Right renal pelvis (tissue), 4 donors: ENCODE results near the gene CASP2. TPM values are rescaled to one million over a fixed set of nuclear protein-coding genes. Genes with fewer than 3 reads are reported as not detected.
A peak's percentile ranks its signal among the peaks of the same experiment; 100 is the strongest.

Experiments
- DNase-seq, 4 donors: peaks; one replicate each; pipeline ENCODE4 v3.0.0-alpha.2; 2013; ENCODE audit warnings: low read depth in 4 of 4, low spot score in 3 of 4, missing footprints in 1 of 4
- polyA plus RNA-seq, 4 donors: library from polyadenylated mRNA; unstranded; fragments of 120-200 nt; gene quantifications; one replicate each; pipeline ENCODE4 v1.2.1, GENCODE V29; 2013; ENCODE audit not compliant: insufficient read length in 4 of 4

Gene CASP2
- polyA plus RNA-seq, 4 donors, result 46.6 to 57.5 (median 48.5) TPM

DNA sequence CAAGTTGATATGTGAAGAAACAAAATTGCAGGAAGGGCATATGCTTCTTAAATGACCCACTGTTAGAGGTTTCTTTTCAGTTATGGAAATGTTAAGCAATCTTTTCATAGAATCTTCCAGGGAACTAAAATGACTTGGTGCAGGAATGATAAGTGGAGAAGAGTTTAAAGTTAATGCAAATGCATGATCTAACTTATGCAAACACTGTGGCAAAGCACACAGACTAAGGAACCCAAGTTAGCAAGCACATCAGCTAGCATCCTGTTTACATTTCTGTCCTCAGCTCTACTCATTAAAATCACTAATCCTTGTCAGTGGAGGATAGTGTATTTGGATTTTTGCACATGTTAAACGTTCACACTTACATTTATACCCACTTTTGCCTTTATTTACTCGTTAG, 37.1 kb downstream of the CASP2 start:
- no peak for DNase-seq

DNA sequence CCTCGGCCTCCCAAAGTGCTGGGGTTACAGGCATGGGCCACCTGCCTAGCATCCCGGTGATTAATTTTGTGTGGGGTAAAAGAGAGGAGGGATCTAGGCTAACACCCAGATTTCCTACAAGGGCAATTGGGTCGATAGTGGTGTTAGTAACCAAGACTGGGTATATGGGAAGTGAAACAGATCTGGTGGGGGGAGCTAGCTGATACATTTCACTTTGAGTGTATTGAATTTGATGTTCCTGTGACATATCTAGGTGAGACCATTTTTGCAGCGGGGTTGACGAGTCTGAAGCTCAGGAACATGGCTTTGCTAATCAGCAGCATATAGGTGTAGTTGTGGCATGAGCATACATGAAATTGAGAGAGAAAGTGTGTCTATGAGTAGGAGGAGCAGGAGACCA, 39.8 kb downstream of the CASP2 start:
- DNase-seq, result no peak

DNA sequence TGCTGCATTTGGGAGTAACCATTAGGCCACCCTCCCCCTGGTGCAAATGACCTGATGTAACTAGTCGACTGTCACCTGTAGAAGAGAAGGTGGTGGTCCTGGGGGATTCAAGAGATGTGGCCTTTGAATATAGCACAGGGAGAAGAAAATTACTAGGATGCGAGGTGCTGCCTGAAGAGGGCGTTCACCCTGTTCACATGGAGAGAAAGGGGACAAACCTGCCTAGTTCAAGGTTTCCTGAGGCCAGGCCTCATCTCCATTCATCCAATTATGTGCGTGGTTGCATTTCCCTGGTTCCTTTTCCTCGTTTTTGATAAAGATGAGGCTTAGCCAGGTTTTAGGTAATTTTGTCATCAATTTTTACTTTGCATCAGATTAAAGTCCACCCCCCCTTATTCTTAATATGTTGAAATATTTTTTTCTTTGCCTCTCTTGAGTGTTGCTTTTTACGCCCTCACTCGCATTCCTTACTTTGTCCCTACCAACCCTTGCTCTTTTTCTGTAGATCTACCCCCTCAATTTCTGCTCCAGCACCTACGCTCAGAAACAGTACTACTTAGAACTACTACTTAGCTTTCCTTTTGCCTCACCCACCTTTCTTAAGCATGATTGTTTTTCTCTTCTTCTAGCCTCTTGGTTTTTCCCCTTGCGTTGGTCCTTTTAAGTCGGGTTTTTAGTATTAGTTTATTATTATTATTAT, 41.5 kb downstream of the CASP2 start:
- DNase-seq, result no peak

DNA sequence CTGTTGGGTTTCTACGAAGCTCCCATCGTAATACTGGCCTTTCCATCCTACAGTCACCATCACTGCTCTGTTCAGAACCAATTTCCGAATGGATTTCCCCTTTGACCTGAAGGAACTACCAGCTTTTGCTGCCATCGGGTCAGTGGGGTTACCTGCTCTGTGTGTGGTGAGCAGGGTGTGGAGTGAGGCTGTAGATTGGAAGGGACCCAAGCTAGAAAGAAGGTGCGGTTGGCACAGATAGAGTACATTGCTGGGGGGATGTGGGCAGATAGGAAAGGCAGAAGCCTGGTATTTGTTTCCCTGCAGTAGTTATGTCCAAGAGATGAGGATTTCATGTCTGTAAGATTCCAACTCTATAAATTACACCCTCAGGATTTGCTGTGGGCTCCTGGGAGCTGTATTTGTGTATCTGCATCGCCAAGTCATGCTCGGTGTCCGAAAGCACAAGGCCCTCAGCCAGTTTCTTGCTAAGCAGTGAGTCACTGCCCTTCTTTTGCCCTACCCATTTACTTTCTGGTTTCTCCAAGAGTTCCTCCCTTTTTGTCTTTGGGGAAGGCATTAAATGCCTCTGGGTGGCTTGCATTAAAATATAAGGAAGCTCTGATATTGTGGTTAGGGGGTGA, 43.1 kb downstream of the CASP2 start:
- DNase-seq, result no peak

DNA sequence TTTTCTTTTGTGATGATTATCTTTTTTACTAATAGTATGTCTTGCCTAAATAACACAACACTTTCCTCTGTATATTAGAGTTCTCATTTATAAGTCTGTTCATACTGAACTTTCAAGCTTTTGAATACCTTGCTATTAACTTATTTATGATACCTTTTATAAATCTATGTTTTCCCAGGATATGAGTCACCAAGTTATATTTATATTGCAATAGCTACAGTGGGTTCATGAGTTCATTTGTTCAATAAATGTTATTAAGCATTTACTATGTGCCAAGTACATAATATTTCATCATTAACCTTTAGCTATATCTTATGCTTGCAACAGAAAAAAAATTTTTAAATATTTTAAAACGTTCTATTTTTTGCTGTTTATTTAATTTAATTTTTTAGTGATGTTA, 46.1 kb downstream of the CASP2 start:
- DNase-seq, result no peak

DNA sequence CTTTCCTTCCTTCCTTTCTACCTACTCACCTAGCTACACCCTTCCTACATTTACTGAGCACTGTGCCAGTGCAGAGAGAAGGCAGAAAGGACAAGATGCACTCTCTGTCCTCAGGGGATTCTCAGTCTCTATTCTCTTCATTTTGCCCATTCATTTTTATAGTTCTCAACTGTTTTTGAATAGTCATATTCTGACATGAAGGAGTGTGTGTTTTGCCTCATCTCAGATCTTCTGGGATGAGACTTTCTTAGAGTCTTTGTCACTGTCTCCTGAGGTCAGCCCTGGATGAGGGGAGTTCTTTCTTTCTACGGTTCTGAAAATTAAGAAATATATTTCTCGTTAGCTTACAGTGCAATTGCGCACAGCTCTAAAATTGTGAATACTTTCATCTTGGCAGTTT, 49.1 kb downstream of the CASP2 start:
- DNase-seq, result no peak

DNA sequence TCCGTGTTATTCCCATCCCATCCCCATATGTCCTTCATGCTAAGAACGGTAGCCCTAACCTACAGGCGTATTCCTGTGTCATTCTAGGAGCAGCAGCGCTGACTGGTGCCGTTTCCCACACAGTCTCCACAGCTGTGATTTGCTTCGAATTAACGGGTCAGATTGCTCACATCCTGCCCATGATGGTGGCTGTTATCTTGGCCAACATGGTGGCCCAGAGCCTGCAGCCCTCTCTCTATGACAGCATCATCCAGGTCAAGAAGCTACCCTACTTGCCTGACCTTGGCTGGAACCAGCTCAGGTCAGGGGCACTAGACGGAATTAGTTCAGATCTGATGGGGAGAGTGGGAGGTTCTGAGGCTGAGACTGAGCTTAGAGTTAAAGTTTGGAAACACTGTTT, 53.7 kb downstream of the CASP2 start:
- DNase-seq, result no peak

DNA sequence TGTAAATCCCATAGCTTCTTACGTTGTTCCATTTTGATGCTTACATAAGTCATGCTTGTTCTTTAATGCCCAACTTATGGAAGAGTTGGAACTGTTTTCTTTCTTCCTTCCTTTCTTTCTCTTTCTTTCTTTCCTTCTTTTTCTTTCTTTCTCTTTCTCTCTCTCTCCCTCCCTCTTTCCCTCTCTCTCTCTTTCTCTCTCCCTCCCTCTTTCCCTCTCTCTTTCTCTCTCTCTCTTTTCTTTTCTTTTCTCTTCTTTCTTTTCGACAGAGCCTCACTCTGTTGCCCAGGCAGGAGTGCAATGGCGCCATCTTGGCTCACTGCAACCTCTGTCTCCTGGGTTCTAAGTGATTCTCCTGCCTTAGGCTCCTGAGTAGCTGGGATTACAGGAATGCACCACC, 55.4 kb downstream of the CASP2 start:
- no peak for DNase-seq

DNA sequence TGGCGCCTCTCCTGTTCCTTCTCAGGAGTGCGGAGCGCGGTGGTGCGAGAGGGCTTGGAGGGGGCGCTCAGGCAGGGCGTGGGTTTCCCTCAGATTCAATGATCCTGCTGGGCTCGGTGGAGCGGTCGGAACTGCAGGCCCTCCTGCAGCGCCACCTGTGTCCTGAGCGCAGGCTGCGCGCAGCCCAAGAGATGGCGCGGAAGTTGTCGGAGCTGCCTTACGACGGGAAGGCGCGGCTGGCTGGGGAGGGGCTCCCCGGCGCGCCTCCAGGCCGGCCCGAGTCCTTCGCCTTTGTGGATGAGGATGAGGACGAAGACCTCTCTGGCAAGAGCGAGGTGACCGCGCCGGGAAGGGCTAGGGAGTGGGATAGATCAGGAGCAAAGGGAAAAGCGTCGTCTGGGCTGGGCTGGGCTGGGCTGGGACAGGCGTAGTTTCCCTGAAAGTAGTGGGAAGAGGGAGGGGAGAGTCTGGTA, 57.3 kb downstream of the CASP2 start:
- peak in 3 of 4 donors; percentile 36 to 54 (median 48) for DNase-seq

DNA sequence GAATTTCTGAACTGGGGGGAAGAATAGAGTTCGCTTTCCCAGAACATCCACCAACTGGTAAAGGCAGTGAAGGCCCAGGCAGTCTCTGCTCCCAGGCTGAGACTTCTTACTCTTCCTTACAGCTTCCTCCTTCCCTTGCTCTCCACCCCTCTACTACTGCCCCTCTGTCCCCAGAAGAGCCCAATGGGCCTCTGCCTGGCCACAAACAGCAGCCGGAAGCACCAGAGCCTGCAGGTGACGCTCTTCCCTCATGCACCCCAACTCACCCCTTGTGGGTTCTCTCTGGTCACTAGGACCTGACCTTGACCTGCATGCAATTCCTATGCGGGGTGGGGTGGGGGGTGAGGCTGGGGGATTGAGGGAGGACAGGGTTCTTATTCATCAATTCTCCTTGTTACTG, 57.9 kb downstream of the CASP2 start:
- DNase-seq, result no peak

DNA sequence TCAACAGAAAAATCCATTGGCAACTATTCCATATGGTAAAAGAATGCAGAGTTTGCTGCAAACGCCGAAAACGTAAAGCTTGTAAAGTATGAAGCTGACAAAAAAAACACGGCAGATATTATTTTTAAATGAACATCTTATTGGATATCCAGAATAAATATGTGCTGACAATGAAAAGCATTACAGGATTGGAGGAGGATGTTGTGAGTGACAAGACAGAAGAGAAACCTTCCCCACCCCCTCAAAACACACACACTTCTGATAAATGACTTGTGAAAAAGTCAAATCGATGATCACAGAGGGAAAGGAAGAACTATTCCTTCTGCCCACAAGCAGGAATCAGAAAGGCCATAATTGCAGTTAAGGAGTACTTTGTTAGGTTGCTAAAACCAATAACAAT, 59.8 kb downstream of the CASP2 start:
- no peak for DNase-seq

DNA sequence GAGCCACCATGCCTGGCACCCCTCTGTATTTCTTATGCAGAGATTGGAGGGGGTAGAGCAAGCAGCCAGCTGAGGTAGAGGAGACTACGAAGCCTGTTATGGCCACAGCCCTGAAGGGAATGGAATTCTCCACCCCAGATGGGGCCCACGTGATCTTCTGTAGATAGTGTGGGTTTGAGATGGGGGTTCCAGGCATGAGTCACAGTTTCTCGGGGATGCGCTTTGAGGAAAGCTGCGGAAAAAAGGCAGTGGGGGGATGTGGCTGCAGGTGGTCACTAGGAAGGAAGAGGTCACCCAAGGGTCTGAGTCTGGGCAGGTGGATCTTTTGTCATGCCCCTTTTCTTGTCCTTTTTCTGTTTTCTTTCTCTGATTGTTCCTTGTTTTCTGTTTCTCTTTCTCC, 62.9 kb downstream of the CASP2 start:
- DNase-seq, result no peak

DNA sequence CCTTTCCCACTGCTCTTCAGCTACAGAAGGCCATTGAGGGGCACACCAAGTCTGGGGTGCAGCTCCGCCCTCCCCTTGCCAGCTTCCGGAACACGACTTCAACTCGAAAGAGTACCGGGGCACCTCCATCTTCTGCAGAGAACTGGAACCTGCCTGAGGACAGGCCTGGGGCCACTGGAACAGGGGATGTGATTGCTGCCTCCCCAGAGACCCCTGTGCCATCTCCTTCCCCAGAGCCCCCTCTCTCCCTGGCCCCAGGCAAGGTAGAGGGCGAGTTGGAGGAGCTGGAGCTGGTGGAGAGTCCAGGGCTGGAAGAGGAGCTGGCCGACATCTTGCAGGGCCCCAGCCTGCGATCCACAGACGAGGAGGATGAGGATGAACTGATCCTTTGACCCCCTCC, 63.4 kb downstream of the CASP2 start:
- DNase-seq, result no peak

DNA sequence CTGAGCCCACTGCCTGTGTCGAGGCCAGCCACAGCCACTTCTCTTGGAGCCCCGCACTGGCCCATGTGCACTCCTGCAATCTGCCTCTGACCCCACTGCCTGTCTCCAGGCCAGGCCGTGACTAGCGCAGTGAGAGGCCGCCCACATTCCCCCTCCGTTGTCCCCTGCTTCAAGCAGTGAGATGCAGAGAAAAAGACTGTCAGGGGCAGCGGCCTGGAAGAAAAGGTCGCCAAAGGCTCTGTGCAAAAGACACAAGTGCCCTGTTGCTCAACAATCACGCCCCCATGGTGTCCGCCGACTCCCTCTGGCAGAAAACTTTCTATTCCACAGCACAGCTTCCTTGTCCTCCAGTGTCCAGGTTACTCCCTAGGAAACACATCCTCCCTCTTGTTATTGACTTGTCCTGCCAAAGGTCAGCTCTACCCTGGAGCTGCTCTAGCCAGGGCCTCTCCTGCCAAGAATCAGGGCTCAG, 64.4 kb downstream of the CASP2 start:
- no peak for DNase-seq

DNA sequence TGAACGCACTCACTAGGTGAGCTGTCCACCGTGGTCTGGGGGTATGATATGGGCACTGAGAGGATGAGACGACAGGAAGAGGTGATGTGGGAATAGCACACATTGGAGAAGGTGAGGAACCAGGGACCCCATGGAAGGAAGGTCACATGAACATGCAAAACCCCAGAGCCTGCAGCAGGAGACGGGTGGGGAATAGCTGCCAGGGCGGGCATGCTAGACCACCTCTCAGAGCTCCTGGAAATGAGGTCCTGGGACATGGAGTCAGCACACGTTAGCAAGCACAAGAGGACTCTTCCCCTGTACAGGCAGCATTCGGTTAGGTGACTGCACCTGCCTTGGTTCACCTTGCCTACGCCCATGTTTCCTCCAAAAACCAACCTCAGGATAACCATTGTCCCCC, 66.2 kb downstream of the CASP2 start:
- DNase-seq, result no peak

DNA sequence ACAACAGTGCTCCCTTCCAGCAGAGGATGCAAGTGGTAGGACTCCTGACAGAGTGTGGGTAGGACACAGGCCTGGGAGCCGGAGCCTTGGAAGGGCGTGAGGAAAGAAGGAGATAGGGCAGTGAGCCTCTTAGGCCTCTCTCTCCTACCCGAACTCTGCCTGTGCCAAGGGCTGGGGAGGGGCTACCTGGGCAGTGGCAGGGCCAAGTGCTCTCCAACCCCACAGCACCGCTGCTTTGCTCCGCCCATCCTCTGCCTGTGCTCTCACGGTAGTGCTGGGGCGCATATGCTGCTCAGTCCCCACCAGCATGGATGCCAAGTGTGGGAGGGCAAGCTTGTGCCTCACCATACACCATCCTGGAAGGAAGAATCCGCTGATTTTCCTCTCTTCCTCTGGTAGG, 66.8 kb downstream of the CASP2 start:
- no peak for DNase-seq

DNA sequence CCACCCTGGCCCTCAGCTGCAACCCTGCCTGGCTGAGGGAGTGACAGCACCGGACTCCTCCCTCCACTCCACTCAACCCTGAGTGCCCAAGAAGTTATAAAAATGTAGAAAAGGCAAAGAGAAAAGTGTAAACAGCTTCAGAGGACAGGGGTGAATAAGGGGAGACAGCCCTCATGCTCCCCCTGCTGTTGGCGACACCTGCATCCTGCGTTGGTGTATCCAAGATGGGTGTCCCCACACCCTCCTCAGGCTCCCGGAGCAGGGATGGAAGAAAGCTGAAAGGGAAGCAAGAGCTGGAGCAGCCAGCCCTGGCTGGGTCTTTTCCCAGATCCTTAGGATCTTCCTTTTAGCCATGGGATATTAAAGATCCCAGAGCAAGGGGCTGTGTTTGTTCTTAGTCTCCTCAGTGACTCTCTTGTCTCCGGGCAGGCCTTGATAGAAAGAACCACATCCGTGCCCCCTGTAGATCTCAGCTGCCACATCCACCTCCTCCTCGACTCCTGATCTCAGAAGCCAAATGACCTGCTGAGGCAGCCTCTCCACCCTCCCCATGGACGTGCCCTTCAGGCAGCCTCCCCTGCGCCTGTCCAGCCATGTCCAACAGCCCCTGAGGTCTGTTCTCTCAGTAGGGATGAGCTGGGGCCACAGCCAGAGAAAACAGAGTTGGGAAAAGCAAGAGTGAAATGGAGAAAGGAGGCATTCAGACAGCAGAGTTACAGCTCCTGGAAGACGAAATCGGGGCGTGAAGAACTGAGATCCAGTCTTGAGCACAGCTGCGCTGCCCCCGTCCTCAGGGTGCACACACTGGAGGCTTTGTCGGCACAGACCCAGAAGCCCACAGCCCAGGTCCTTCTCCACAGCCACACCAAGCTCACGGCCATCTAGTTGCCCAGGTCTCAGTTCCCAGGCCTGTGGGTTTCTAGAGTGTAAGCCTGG, 67.6 kb downstream of the CASP2 start:
- no peak for DNase-seq

DNA sequence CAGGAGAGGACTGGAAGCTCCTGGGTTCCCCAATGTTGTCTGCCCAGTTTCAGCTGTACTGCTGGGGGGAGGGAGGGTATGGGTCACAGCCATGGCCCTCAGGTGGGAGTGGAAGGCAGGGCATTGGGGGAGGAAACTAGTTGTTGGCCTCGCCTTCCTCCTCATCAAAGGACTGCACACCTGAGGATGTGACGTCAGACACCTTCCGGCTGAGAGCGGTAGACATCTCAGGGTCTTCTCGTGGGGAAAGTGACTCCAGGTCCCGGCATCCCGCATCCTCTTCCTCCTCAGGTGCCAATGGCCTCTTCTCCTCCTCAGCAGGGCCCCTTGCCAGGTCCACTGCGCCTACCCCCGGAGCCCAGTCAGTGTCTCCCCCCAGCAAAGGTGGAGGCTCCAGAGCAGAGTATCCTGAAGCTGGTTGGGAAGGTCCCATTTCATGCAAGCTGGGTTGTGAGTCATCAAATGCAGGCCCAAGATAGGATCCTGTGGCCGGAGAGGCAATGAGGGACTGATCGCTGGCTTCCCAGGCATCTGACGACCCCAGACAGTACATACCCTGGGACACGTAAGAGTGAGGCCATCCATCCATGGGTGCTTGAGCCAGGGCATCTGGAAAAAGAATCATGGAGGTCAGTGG, 68.4 kb downstream of the CASP2 start:
- no peak for DNase-seq
